ENCODE measurements around the gene CDH19.

DNA sequence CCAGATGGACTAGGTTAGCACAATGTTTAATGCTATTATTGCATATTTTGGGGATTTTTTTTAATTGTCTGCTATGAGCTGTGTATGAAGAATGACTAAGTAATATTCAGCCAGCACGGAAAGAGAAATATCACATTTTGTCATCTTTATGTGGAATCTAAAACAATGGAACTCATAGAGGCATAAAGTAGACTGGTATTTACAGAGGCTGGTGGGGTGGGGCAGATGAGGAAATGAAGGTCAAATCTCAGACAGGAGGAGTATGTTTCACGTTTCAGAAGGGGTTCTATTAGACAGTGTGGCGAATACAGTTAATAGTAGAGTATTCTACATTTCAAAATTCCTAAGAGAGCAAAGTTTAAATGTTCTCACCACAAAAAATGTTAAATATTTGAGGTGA lies 4.7 kb downstream of the CDH19 start:
- TF ChIP-seq GATA3 (IDR thresholded peaks at IDR 0.05; ENCODE audit: low read depth, low read length) (no peak), GATA2 (IDR thresholded peaks at IDR 0.05; ENCODE audit: low read depth, low read length) (no peak)

Measured in SH-SY5Y (cell line).